Fibroblast of skin of left biceps (primary cell): ENCODE measurements around the gene ROS1.
"Not testable (repeated sequence)": the region's sequence is repeated elsewhere in the genome, so short reads cannot be mapped to it uniquely, and the experiment has no call there.

Source experiments
- DNase-seq, 2 experiments: peaks; one replicate each; pipeline ENCODE4 v3.0.0-alpha.2; 2013; ENCODE audit warnings: low read depth in 2 of 2

The ROS1 gene

DNA sequence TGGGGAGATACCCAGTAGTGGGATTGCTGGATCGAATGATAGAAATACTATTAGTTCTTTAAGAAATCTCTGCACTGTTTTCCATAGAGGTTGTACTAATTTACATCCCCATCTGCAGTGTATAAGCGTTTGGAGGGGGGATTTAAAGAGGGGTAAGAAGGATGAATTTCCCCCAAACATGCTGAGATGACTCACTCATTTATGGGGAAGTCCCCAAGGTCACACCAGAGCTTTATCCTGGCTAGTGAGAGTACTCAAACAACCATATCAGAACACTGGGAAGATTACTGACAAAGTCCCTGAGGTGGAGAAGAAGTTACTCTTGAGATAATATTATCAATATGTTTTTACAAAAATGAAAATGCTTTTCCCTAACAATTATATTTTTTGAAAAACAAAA lies 44.0 kb downstream of the ROS1 start:
- DNase-seq, result no peak

DNA sequence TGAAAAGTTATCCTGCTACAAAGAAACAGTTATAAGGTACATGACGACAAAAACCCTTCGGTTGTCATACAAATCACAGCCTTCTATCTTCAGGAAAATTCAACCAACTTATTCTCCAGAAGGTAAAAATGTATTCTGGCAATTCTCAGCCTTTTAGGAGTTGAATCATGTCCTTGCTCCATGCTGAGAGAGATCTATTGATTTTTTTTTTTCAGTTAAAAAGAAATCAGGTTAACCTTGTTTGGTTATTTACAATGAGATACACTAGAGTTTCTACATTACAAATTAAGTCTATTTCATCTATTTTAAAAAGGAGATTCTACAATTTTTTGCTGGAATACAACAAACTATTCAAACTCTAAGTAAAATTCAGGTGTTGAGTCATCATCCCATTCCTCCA lies 45.4 kb downstream of the ROS1 start:
- DNase-seq, result no peak

DNA sequence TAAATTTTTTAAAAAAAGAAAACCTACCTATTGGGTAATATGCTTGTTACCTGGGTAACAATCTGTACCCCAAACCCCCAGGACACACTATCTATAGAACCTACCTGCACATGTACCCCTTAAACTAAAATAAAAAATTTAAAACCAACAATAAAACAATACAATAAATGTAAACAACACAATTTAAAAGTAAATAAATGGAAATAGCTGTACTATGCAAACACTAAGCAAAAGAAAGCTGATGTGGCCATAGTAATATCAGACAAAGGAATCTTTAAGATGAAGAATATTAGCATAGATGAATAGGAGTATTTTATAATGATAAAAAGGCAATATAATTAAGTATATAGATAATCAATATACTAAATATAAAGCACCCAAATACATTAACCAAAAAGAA lies 50.3 kb downstream of the ROS1 start:
- no peak for DNase-seq

DNA sequence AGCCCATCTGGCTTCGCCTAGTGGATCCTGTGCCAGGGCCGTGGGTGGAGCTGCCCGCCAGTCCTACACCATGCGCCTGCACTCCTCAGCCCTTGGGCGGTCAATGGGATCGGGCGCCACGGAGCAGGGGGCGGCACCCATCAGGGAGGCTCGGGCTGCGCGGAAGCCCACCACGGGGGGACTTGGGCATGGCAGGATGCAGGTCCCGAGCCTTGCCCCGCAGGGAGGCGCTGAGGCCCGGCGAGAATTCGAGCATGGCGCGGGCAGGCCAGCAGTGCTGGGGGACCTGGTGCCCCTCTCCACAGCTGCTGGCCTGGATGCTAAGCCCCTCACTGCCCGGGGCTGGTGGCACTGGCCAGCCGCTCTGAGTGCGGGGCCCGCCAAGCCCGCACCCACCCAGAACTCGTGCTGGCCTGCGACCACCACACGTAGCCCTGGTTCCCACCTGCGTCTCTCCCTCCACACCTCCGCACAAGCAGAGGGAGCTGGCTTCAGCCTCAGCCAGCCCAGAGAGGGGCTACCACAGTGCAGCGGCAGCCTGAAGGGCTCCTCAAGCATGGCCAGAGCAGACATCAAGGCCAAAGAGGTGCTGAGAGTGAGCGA lies 52.4 kb downstream of the ROS1 start:
- DNase-seq, result no peak

DNA sequence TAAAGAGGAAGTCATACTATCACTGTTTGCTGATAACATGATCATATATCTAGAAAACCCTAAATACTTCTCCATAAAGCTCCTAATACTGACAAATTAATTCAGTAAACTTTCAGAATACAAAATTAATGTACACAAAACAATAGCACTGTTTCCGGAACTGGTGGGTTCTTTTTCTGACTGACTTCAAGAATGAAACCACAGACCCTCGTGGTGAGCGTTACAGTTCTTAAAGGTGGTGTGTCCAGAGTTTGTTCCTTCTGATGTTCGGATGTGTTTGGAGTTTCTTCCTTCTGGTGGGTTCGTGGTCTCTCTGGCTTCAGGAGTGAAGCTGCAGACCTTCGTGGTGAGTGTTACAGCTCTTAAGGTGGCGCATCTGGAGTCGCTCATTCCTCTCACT lies 53.5 kb downstream of the ROS1 start:
- DNase-seq, result not testable (repeated sequence)

DNA sequence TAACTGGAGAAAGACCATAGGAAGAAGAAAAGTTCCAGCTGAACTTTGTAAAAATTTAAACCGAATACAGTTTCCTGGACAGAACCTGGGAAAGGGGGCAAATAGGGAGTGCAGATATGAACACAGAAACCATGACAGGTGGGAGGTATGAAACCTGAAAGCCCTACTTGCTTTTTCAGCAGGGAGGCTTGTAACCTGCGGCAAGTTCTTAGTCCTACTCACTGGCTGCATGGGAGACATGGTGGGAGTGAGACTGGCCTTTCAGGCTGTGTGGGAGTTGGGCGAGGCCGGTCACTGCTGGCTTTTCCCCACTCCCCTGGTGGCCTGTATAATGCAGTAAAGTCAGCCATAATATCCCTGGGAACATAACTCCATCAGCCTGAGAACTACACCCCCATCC lies 54.2 kb downstream of the ROS1 start:
- DNase-seq, result no peak

DNA sequence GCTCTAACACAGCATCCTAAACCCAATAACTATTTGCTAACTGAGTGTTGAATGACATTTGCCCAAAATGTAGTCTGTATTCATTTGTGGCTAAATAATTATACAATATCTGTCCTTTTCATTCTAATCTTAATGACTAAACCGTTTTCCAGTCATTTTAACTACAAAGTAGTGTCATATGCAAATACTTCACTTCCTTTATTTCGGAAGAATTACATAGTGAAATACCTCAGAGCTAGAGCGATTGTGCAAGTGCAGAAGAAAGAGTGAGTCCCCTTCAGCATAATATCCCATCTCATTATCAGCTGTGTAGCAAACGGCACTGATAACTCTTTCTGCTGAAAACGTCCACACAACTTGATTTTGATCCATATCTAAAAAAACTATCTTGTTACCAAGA lies 66.2 kb downstream of the ROS1 start:
- DNase-seq, result no peak

DNA sequence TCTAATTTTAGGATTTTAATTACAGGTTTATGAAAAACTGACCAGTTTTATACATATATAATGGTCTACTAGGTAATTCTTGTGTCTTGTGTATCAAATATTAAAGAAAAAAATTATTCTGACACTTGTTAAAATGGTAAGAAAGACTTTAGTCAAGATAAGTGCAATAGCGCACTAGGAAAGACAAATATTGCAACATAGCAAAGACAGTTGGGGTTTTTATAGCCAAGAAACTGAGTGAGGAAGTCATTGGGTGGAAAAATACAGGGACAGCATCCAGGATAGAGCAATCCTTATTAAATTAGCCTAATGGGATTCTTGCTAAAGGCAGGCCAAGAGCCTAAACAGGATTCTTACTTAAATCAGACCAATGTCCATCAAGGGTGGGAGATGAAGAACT lies 71.1 kb downstream of the ROS1 start:
- no peak for DNase-seq

DNA sequence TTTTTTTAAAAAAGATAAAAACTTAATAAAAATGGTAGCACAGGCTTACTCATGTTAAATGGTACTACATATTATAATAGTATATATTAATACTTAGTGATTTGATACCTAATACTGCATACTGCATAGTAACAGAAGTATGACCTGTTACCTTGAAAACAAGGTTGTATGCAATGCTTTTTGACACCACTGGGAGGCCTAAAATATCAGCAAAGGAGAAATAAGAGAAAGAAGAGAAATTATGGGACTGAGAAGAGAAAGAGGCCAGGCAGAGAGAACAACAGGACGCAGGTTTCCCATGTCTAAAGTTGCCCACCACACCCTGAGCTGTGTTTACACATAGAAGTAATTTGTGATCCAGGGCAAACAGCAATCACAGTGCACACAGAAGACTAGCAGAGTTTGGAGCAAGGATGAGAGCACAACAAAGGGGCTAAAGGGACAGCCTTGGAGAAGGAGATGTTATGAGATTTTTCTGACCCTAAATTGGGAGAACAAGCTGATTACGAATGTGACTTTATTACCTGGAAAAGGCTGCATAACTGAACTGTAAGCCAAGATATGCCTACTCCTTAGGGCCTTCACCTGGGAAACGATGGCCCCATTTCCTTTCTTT lies 73.2 kb downstream of the ROS1 start:
- peak in 1 of 2 experiments; percentile 1 for DNase-seq

DNA sequence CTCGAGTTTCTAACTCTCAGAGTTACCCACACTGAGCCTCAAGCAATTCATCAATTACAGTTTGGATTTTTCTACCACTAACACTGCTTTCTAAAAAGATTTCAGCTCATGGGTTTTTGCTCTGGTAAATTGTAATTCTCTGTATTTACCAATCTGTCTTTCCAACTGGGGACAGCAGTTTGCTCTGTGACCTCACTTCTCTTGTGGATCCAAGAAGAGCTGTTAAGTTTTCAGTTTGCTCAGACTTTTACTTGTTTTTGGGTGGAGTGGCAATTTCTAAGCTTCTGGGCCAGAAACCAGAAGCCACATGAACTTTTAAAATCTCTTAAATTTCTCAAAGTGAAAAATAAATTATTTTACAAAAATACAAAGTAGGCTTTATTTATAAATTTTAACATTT lies 74.2 kb downstream of the ROS1 start:
- no peak for DNase-seq

DNA sequence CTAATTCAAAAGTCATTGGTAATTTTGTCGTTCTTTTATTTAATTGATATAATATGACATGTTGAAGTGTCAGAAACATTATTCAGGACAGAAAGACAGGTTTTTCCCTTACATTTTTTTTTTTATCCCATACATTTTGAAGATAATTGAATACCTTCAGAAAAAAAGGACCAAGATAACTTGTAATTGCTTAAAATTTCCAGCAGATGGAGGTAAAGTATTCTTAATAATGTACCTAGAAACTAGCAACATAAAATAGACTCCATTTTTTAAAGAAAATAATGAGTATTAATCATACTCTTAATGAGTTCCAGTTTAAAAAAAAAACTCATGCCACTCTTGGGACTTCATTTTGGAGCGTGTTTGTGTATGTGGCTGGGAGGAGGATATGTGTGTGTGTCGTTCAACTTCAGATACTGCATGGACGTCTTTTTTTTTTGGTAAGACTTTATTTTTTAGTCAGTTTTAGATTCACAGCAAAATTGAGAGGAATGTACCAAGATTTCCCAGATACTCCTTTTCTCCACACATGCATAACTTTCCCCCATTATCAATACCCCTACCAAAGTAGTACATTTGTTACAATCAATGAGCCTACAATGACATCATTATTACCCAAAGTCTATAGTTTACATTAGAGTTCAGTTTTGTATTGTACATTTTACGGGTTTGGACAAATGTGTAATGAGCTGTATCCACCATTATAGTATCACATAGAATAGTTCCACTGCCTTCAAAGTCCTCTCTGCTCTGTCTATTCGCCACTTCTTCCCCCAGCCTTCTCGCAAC lies 79.4 kb downstream of the ROS1 start:
- peak; percentile 6 to 9 for DNase-seq

DNA sequence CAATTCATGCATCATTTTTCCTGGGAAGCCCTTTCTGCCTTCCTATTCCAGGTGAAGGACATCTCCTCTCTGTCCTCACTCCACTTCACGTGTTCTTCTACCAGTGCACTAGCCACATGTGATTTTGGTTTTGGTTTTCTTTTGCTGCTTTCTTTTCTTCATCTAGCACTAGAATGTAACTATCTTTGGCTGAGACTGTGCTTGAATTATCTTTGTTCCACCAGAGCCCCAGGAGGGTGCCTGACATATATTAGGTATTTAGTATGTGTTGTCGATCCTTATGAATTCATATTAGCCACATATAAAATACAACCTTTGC lies 80.5 kb downstream of the ROS1 start:
- no peak for DNase-seq

DNA sequence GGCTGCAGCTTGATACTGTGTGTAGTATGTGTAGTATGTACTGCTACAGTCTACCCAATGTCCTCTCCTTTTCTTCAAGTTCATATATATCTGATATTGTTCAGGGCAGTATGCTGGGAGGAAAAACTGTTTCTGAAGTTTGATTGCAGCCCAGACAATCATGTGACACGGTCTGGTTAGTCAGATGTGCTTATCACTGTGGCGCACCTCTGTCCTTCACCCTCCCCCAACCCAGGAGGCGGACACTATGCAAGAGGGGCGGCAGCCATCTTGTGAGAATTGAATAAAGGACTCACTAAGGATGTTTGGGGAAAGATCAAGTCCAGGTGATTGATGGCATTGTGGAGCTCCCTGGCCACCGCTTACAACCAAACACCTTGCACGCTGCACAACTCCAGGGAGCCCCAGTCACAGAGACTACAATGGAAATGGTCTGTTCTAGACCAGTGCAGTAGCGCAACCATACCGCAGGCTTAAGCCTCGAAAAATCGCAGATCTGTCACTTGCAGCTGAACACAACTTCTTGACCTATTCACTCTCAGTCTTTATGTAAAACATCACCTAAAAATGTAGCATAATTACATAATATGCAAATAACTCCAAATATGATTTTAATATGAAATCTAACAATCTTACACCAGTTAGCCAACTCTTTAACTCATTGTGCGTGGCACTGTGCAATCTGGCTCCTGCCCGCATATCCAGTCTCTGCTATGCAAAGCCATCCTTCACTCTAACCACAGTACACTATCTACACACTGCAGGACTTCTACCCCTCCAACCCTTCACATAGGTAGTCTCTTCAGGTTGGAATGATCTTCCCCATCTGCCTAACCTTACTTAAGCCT lies 81.1 kb downstream of the ROS1 start:
- DNase-seq, result no peak

DNA sequence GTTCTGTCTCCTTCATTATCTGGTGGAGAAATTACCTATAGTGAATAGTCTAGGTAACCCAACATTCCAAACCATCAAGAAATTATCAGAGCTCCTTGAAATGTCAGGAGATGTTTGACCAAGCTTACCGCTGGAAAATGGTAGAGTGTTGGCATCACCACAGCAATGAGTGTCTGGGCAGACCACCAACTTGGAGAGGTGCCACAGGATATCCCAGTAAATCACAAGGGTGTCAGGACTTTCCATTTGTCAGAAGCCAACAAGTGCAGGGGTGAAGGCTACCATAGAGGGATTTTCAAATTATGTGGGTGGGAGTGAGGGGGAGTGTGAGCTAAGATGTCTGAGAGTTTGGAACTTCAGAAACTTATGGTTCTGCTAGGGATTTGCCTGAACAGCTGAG lies 87.2 kb downstream of the ROS1 start:
- DNase-seq, result no peak

DNA sequence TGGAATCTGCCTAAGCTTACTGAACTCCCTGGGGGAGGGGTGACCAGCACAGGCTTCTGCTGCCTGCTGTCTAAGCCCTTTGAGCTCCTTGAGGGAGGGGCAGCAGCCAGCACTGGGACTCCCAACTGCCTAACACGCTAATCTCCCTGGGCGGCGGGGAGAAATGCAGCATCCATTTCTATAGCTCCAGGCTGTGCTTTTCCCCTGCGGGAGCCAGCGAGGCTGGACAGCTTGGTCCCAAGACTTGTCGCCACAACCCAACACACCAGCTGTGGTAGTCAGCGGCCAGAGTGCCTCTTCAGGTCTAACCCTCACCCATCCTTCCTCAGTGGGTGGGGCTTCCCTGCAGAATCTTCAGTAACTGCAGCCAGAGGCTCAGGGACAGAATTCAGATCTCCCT lies 95.8 kb downstream of the ROS1 start:
- DNase-seq, result no peak

DNA sequence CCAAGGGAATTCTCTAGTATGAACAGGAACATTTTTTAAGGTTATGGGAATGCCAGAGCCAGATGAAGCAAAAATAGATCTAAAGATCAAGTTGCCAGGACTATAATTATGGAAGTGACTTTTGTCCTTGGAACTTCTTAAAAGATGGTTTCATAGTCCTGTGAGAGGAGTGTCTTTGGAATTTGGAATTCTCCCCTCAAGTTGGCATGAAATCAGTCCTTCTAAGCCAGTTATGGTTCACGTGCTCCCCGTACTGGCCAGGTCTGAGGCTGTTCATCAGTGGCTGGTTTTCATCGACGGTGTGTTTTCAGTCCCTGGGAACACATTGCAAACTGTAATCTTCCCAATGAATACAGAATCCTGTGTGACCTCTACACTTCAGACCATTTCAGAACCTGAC lies 97.2 kb downstream of the ROS1 start:
- DNase-seq, result no peak

DNA sequence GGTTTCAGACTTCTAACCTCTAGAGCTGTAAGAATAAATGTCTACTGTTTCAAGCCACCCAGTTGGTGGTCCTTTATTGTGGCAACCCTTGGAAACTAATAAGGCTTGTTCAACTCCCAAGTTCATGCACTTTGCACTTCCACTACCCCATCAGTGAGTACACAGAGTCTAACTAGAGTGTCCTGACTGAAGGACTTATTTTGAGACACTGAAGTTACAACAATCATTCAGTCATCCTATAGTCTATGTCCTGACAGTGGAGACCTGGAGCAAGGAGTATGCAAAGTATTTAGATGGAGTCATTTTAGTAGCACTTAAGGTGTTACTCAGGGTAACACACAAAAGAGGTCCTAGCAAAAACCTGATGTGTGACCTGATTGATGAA lies 97.7 kb downstream of the ROS1 start:
- DNase-seq, result no peak

DNA sequence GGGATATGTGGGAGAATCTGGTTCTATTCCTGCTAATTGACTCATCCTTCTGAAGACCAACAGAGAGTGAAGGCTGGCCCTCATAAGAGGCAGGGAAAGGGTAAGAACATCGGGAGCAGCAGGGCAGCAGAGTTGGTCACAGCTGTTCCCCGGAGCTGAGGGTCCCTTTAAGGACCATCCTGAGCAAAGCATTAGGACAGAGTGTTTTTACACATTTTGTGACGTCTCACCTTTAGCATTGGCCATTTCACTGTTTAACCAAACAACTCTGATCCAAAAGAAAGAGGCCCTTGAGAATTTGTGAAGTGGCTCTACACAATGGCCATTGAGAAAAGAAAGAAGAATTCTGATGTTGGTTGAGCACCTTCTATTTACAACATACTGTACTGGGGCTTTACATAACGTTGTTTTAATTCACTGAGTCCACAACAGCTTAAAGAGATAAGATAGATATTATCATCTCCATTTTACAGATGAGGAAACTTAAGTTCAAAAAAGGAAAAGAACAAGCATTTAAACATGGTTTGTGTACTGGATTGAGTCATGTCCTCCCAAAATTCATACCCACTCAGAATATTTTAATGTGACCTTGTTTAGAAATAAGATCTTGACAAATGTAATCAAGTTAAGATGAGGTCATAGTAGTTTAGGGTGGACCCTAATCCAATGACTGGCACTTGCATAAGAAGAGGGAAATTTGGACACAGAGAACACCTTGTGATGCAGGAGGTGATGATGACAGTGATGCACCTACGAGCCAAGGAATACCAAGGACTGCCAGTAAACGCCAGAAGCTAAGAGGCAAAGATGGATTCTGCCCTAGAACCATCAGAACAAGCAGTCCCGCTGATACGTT lies 98.4 kb downstream of the ROS1 start:
- DNase-seq, result no peak

DNA sequence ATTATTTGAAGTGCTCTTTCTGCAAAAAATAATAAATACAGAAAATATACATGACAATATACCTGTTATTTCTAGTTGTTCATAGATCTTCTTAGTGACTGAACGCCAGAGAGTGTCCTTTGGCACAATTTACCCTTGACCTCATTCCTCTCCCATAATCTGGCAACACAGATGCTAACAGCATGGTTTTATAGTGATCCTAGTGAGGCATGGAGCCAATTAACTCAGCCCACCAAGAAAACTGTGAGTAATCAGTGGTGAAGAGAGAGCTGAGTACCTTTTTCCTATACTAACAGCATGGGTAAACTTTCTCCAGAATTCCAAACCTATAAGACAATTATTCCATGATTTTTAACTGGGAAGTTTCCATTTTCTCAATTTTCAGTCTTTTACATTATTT lies 99.3 kb downstream of the ROS1 start:
- no peak for DNase-seq

DNA sequence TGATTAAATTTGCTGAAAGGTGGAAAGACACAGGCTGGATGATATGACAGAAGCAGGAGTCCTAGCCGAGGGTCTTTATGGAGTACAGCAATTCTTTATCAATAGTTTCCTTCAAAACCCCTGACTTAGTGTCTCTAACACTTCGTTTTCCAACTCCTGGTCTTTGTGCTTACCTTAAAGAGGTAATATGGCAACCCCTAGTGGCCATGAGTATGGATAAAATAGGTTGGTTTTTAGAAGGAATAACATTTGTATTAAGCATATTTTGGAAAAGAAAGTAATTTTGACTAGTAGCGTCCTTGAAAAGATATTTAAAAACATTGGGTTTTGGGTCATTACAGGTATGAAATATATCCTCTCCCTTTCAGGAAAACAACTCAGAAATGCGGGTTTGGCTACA lies 108.5 kb downstream of the ROS1 start:
- no peak for DNase-seq

DNA sequence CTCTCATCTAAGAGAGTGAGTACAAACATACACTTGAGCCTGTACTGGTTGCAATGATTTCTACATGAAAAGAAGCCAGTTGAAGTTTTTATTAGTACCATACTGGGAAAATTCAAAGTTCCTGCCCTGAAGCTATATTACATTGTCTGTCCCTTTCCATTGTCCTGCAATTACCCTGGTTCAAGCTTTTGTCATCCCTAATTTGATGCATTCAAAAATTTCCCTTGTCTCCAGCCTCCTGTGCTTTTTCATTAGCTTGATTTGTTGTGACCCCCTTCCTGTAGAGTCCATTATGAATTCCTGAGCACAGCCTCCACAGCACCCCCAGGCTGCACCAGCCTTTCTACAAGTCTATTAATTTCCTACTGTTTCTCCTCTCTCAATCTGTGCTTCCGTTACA lies 114.0 kb downstream of the ROS1 start:
- DNase-seq, result no peak

DNA sequence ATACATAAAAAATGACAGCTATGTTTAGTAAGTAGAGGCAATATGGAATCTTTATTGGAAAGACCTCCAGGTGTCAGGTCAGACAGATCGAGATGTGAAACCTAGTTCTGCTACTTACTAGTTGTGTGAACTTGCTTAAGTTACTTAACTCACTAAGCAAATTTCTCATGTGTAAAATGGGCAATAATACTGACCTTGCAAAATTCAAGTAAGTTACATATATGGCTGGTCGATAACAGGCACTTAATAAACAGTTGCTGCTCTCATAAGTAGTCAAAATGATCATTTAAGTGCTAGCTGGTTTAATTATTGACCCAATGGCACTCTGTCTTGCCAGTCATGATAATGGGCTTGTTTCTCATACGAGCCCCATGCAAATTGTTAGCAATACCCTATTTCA lies 114.4 kb downstream of the ROS1 start:
- DNase-seq, result no peak
